ENCODE measurements around the gene TGFBR1.

TGFBR1 gene

GRCh38 chr9:99107421-99107820 lies 2.5 kb downstream of the TGFBR1 start:
- no peak for DNase-seq (ENCODE audit: low spot score)

GRCh38 chr9:99108131-99108530 lies 3.2 kb downstream of the TGFBR1 start:
- DNase-seq (ENCODE audit: low spot score) = no peak

GRCh38 chr9:99109522-99109921 lies 4.6 kb downstream of the TGFBR1 start:
- no peak for DNase-seq (ENCODE audit: low spot score)

- DNase-seq (ENCODE audit: low spot score) = no peak
These were observed 8.0 kb downstream of the TGFBR1 start for GRCh38 chr9:99112750-99113413.

GRCh38 chr9:99113414-99114048 lies 8.6 kb downstream of the TGFBR1 start:
- DNase-seq (ENCODE audit: low spot score) = no peak

GRCh38 chr9:99114049-99114440 lies 9.1 kb downstream of the TGFBR1 start:
- DNase-seq (ENCODE audit: low spot score) = no peak

GRCh38 chr9:99114846-99115500 lies 10.1 kb downstream of the TGFBR1 start:
- DNase-seq (ENCODE audit: low spot score) = no peak

- DNase-seq (ENCODE audit: low spot score) = no peak
These were observed 11.1 kb downstream of the TGFBR1 start for GRCh38 chr9:99116003-99116411.

GRCh38 chr9:99118782-99119466 lies 14.0 kb downstream of the TGFBR1 start:
- DNase-seq (ENCODE audit: low spot score) = no peak

GRCh38 chr9:99119976-99120655 lies 15.2 kb downstream of the TGFBR1 start:
- DNase-seq (ENCODE audit: low spot score) = no peak

- DNase-seq (ENCODE audit: low spot score) = no peak
These were observed 16.7 kb downstream of the TGFBR1 start for GRCh38 chr9:99121604-99122003.

- no peak for DNase-seq (ENCODE audit: low spot score)
These were observed 19.8 kb downstream of the TGFBR1 start for GRCh38 chr9:99124534-99125255.

GRCh38 chr9:99125446-99125845 lies 20.5 kb downstream of the TGFBR1 start:
- DNase-seq (ENCODE audit: low spot score) = no peak

GRCh38 chr9:99126312-99126711 lies 21.4 kb downstream of the TGFBR1 start:
- no peak for DNase-seq (ENCODE audit: low spot score)

- no peak for DNase-seq (ENCODE audit: low spot score)
These were observed 22.6 kb downstream of the TGFBR1 start for GRCh38 chr9:99127356-99128132.

- no peak for DNase-seq (ENCODE audit: low spot score)
These were observed 23.2 kb downstream of the TGFBR1 start for GRCh38 chr9:99128133-99128406.

GRCh38 chr9:99129091-99129490 lies 24.2 kb downstream of the TGFBR1 start:
- DNase-seq (ENCODE audit: low spot score) = no peak

GRCh38 chr9:99130069-99130468 lies 25.2 kb downstream of the TGFBR1 start:
- no peak for DNase-seq (ENCODE audit: low spot score)

- no peak for DNase-seq (ENCODE audit: low spot score)
These were observed 28.2 kb downstream of the TGFBR1 start for GRCh38 chr9:99133145-99133544.

- DNase-seq (ENCODE audit: low spot score) = no peak
These were observed 30.0 kb downstream of the TGFBR1 start for GRCh38 chr9:99134893-99135341.

- no peak for DNase-seq (ENCODE audit: low spot score)
These were observed 30.5 kb downstream of the TGFBR1 start for GRCh38 chr9:99135456-99135855.

Data from hematopoietic multipotent progenitor cell treated with erythropoietin and hydrocortisone succinate and interleukin-3 and kit ligand, for 15 days (in vitro differentiated cells).